CD4-positive, alpha-beta T cell treated with Interferon gamma for 1 hour (primary cell): ENCODE results near the gene FUCA1.
A peak's percentile ranks its signal among the peaks of the same experiment; 100 is the strongest.

ENCODE experiments used
- DNase-seq: peaks from one replicate; pipeline ENCODE4 v3.0.0-alpha.2; 2020

The FUCA1 gene

GRCh38 chr1:23799570-23800399 is 68.3 kb downstream of the FUCA1 start:
- DNase-seq = peak; percentile 34

- no peak for DNase-seq
Measured at GRCh38 chr1:23799255-23799569, 68.9 kb downstream of the FUCA1 start.

- DNase-seq = no peak
Measured at GRCh38 chr1:23798662-23799142, 69.4 kb downstream of the FUCA1 start.

GRCh38 chr1:23797478-23798448 is 70.3 kb downstream of the FUCA1 start:
- no peak for DNase-seq

GRCh38 chr1:23796466-23797271 is 71.4 kb downstream of the FUCA1 start:
- no peak for DNase-seq

GRCh38 chr1:23795676-23796465 is 72.2 kb downstream of the FUCA1 start:
- no peak for DNase-seq
